H9 (cell line): ENCODE measurements around the gene TAF3. TPM values are rescaled to one million over a fixed set of nuclear protein-coding genes. Genes with fewer than 3 reads are reported as not detected.
A peak's percentile ranks its signal among the peaks of the same experiment; 100 is the strongest.

Experiments used
- DNase-seq: peaks from one replicate; pipeline ENCODE4 v3.0.0-alpha.2; 2017
- H2AFZ ChIP-seq: one replicate; pipeline ENCODE4 v1.6.1; 2013; ENCODE audit warnings: mild to moderate bottlenecking, low read length, control low read depth, moderate library complexity
- H2AK5ac ChIP-seq: 2 replicates; pipeline ENCODE4 v1.6.1; 2013; ENCODE audit warnings: low read length, control low read depth, mixed read lengths; ENCODE audit not compliant: insufficient read length
- H2BK120ac ChIP-seq: one replicate; pipeline ENCODE4 v1.6.1; 2013; ENCODE audit warnings: low read depth, mild to moderate bottlenecking, low read length, control low read depth, inconsistent platforms; ENCODE audit not compliant: poor library complexity, severe bottlenecking
- H2BK12ac ChIP-seq: 2 replicates; pipeline ENCODE4 v1.6.1; 2013; ENCODE audit warnings: low read length, control low read depth, mixed read lengths, low read depth; ENCODE audit not compliant: insufficient read length
- H2BK15ac ChIP-seq: 2 replicates; pipeline ENCODE4 v1.6.1; 2013; ENCODE audit warnings: low read depth, low read length, control low read depth
- H2BK20ac ChIP-seq: one replicate; pipeline ENCODE4 v1.6.1; 2013; ENCODE audit warnings: low read depth, mild to moderate bottlenecking, low read length, control low read depth, inconsistent platforms; ENCODE audit not compliant: poor library complexity, severe bottlenecking
- H2BK5ac ChIP-seq: 2 replicates; pipeline ENCODE4 v1.6.1; 2013; ENCODE audit warnings: low read length, control low read depth, mixed read lengths; ENCODE audit not compliant: insufficient read length
- H3K14ac ChIP-seq: 2 replicates; pipeline ENCODE4 v1.6.1; 2013; ENCODE audit warnings: low read length, control low read depth; ENCODE audit not compliant: insufficient read depth
- H3K18ac ChIP-seq: 2 replicates; pipeline ENCODE4 v1.6.1; 2013; ENCODE audit warnings: low read depth, mild to moderate bottlenecking, mixed read lengths, low read length, control low read depth; ENCODE audit not compliant: insufficient read length
- H3K23ac ChIP-seq: 2 replicates; pipeline ENCODE4 v1.6.1; 2013; ENCODE audit warnings: low read length, control low read depth, mixed read lengths, low read depth; ENCODE audit not compliant: insufficient read length
- H3K23me2 ChIP-seq: 2 replicates; pipeline ENCODE4 v1.6.1; 2013; ENCODE audit warnings: low read depth, mild to moderate bottlenecking, mixed read lengths, low read length, control low read depth; ENCODE audit not compliant: insufficient read length, poor library complexity, severe bottlenecking
- H3K27ac ChIP-seq: 2 replicates; pipeline ENCODE4 v1.5.1; 2013; ENCODE audit warnings: low read length, control low read depth, mixed read lengths, low read depth; ENCODE audit not compliant: insufficient read length
- H3K27me3 ChIP-seq: 2 replicates; pipeline ENCODE4 v1.6.1; 2013; ENCODE audit warnings: low read length, control low read depth, inconsistent platforms; ENCODE audit not compliant: insufficient read depth
- H3K4ac ChIP-seq: 2 replicates; pipeline ENCODE4 v1.6.1; 2013; ENCODE audit warnings: low read depth, mild to moderate bottlenecking, control low read depth, inconsistent platforms, low read length, moderate library complexity
- H3K4me1 ChIP-seq: 2 replicates; pipeline ENCODE4 v1.6.1; 2013; ENCODE audit warnings: low read length, control low read depth, inconsistent platforms; ENCODE audit not compliant: insufficient read depth
- H3K4me2 ChIP-seq: 2 replicates; pipeline ENCODE4 v1.6.1; 2013; ENCODE audit warnings: low read length, control low read depth, mixed read lengths; ENCODE audit not compliant: insufficient read length, insufficient read depth
- H3K56ac ChIP-seq: 2 replicates; pipeline ENCODE4 v1.6.1; 2013; ENCODE audit warnings: low read depth, mild to moderate bottlenecking, mixed read lengths, low read length, control low read depth; ENCODE audit not compliant: insufficient read length
- H3K79me1 ChIP-seq: 2 replicates; pipeline ENCODE4 v1.6.1; 2013; ENCODE audit warnings: low read depth, mild to moderate bottlenecking, moderate library complexity, low read length, control low read depth, inconsistent platforms; ENCODE audit not compliant: insufficient read depth, poor library complexity, severe bottlenecking
- H3K79me2 ChIP-seq: 2 replicates; pipeline ENCODE4 v1.6.1; 2013; ENCODE audit warnings: low read length, control low read depth, inconsistent platforms; ENCODE audit not compliant: insufficient read depth
- H3K9ac ChIP-seq: 2 replicates; pipeline ENCODE4 v1.6.1; 2013; ENCODE audit warnings: low read length, control low read depth, mixed read lengths; ENCODE audit not compliant: insufficient read length; ENCODE audit errors: extremely low read depth
- H3K9me3 ChIP-seq: one replicate; pipeline ENCODE4 v1.6.1; 2013; ENCODE audit warnings: low read depth, low read length, inconsistent platforms; ENCODE audit not compliant: control insufficient read depth
- H3T11ph ChIP-seq: one replicate; pipeline ENCODE4 v1.6.1; 2013; ENCODE audit warnings: mild to moderate bottlenecking, low read length, control low read depth, inconsistent platforms
- H4K20me1 ChIP-seq: one replicate; pipeline ENCODE4 v1.6.1; 2013; ENCODE audit not compliant: control insufficient read depth, insufficient read length, insufficient read depth
- H4K5ac ChIP-seq: 2 replicates; pipeline ENCODE4 v1.6.1; 2013; ENCODE audit warnings: low read depth, mild to moderate bottlenecking, mixed read lengths, low read length, control low read depth; ENCODE audit not compliant: insufficient read length
- H4K8ac ChIP-seq: replicated peaks from 2 replicates; pipeline ENCODE4 v1.6.1; 2013; ENCODE audit warnings: low read length, control low read depth, mixed read lengths, low read depth; ENCODE audit not compliant: insufficient read length
- H4K91ac ChIP-seq: 2 replicates; pipeline ENCODE4 v1.6.1; 2013; ENCODE audit warnings: low read depth, mild to moderate bottlenecking, moderate library complexity, mixed read lengths, low read length, control low read depth; ENCODE audit not compliant: insufficient read length
- H3K27ac Mint-ChIP-seq, 3 experiments: 2 replicates in 2 of 3; 3 replicates in 1 of 3; pipeline ENCODE4 v1.8.0; 2020 to 2021; ENCODE audit warnings: mixed read lengths in 3 of 3, mild to moderate bottlenecking in 1 of 3, moderate library complexity in 1 of 3
- H3K27me3 Mint-ChIP-seq: 2 replicates; pipeline ENCODE4 v1.8.0; 2021; ENCODE audit warnings: low read depth, mild to moderate bottlenecking, moderate library complexity, mixed read lengths
- H3K36me3 Mint-ChIP-seq, 3 experiments: 2 replicates in 2 of 3; 3 replicates in 1 of 3; pipeline ENCODE4 v1.8.0; 2020 to 2021; ENCODE audit warnings: low read depth in 3 of 3, mixed read lengths in 3 of 3; ENCODE audit not compliant: insufficient read depth in 1 of 3
- H3K4me1 Mint-ChIP-seq, 2 experiments: 2 replicates each; pipeline ENCODE4 v1.8.0; 2020; ENCODE audit warnings: mixed read lengths in 2 of 2
- H3K4me3 Mint-ChIP-seq, 2 experiments: 2 replicates in 1 of 2; 3 replicates in 1 of 2; pipeline ENCODE4 v1.8.0; 2020 to 2021; ENCODE audit warnings: mild to moderate bottlenecking in 2 of 2, mixed read lengths in 2 of 2, moderate library complexity in 1 of 2
- H3K9me3 Mint-ChIP-seq, 2 experiments: 2 replicates in 1 of 2; 3 replicates in 1 of 2; pipeline ENCODE4 v1.8.0; 2020; ENCODE audit warnings: mild to moderate bottlenecking in 2 of 2, mixed read lengths in 2 of 2, moderate library complexity in 1 of 2
- CTCF ChIP-seq: fragments of 200-600 bp; sonication (generic); conservative IDR thresholded peaks from 3 replicates; pipeline ENCODE4 v1.8.0; 2021; ENCODE audit warnings: antibody characterized with exemption, mild to moderate bottlenecking
- WGBS: extraction: QIAGEN DNeasy Blood & Tissue Kit; methylation state at CpG from one replicate; pipeline ENCODE4 v1.1.7; 2013; ENCODE audit warnings: missing lambda C conversion rate, low lambda C conversion rate, mixed read lengths; ENCODE audit not compliant: insufficient read length; ENCODE audit errors: extremely low coverage; 5-methylcytosine and 5-hydroxymethylcytosine counted together
- total RNA-seq: library from RNA; stranded (reverse); gene quantifications from 2 replicates; pipeline ENCODE4 v1.2.1, GENCODE V29; 2021

TAF3 gene
- total RNA-seq, 1 experiment from 2014 or later: 10.2 TPM

GRCh38 chr10:8064436-8064835 lies 246.1 kb downstream of the TAF3 start:
- H2BK5ac ChIP-seq: no peak overlapping the region
- WGBS: no CpG with 5 or more reads among the region's 5 CpGs
- no peaks in the 10 kb centered on the region for H4K20me1 ChIP-seq
- no peak overlapping the region for H3K18ac ChIP-seq
- no peaks in the 10 kb centered on the region for H3K9me3 ChIP-seq
- peaks cover 61 to 67% of the 10 kb centered on the region in 2 experiments for H3K4me1 Mint-ChIP-seq
- H2BK120ac ChIP-seq: no peak overlapping the region
- peaks cover 7% of the 10 kb centered on the region; the same call in 1 of the 2 replicates for H3K4me1 ChIP-seq
- H2BK20ac ChIP-seq: no peak overlapping the region
- H3K4ac ChIP-seq: no peak overlapping the region
- peak overlapping the region; percentile 45 to 74; a peak in 4 of 5 replicates for H3K4me3 Mint-ChIP-seq
- no peak for DNase-seq
- no peak overlapping the region for H3K27ac ChIP-seq
- H3K27ac Mint-ChIP-seq: 0 out of 7 replicates have a peak overlapping the region, but pooled peaks of 1 of the 3 experiments have one; percentile 25
- H4K5ac ChIP-seq: no peak overlapping the region
- H2BK15ac ChIP-seq: no peak overlapping the region
- no peak overlapping the region for H3K14ac ChIP-seq
- no peak overlapping the region for H3K56ac ChIP-seq
- no peak for TF ChIP-seq CTCF
- peaks cover 88% of the 10 kb centered on the region for H3K27me3 Mint-ChIP-seq
- H3K36me3 Mint-ChIP-seq: peaks cover 0 to 5% (median 0%) of the 10 kb centered on the region in 3 experiments; a peak in 2 of 7 replicates
- peaks cover 40% of the 10 kb centered on the region for H3K27me3 ChIP-seq
- H3K9ac ChIP-seq: no peak overlapping the region
- H3T11ph ChIP-seq: no peak overlapping the region
- peaks cover 0 to 2% of the 10 kb centered on the region in 2 experiments; a peak in 1 of 5 replicates for H3K9me3 Mint-ChIP-seq
- no peak overlapping the region for H4K91ac ChIP-seq
- peak overlapping the region; percentile 84 for H3K4me2 ChIP-seq
- H3K79me1 ChIP-seq: no peaks in the 10 kb centered on the region
- H2AFZ ChIP-seq: no peak overlapping the region
- H4K8ac ChIP-seq: no peak overlapping the region
- H3K23me2 ChIP-seq: peaks cover 15% of the 10 kb centered on the region
- H3K23ac ChIP-seq: no peak overlapping the region
- H3K79me2 ChIP-seq: no peaks in the 10 kb centered on the region
- no peak overlapping the region for H2AK5ac ChIP-seq
- H2BK12ac ChIP-seq: no peak overlapping the region
